Upper lobe of left lung (tissue), 4 donors: ENCODE data around the gene KCNJ9.

Experiments
- EP300 ChIP-seq, 4 donors: sonication (generic); formaldehyde crosslinking; IDR thresholded peaks; one replicate each; pipeline ENCODE4 v1.5.1; 2017; ENCODE audit warnings: antibody characterized with exemption in 4 of 4, control low read depth in 2 of 4
- POLR2AphosphoS5 ChIP-seq, 2 donors: sonication (generic); formaldehyde crosslinking; IDR thresholded peaks; one replicate each; pipeline ENCODE4 v1.5.1; 2017; ENCODE audit warnings: antibody characterized with exemption in 2 of 2
- TF ChIP-seq, protein P1 (sequence below), 6 experiments: fragments of 450-650 bp in 4 of 6; fragments of 200-600 bp in 2 of 6; sonication (generic) in 2 of 6; IDR thresholded peaks; one replicate each; pipeline ENCODE4 v1.5.1; 2016 to 2019; ENCODE audit warnings: antibody characterized with exemption in 6 of 6

DNA sequence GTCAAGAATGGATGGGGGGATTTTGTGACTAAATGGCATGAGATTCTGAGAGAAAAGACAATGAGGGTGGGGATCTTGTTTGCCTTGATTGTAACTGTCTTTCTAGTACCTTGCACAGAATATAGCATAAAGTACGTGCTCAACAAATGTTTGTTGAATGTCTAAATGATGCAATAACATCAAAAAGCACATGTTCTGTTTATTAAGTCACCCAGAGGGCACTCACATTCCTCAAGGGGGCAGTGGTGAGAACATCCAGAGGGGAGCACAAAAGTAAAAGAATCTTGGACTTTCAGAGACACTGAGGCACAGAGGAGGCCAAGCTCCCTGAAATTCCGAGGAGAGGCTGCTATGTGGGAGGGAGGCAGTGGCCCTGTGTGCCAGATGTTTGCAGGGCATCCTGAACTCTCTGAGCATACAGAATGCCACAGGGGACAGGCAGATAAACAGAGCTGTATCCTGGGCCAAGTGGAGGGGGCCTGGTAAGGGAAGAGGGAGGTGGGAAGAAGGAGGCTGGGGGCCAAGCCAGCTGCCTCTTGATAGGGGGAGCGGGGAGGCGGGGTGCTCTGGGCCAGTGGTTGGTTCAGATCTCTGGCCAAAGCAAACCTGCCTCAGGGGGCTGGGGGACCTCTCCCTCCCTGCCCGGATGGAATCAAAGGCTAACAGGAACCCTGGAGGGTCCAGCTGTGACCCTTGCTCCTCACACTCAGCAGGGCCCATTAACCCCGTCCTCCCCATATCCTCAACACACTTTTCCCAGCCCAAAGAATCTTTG lies 27.7 kb downstream of the KCNJ9 start:
- TF ChIP-seq, protein P1, sequence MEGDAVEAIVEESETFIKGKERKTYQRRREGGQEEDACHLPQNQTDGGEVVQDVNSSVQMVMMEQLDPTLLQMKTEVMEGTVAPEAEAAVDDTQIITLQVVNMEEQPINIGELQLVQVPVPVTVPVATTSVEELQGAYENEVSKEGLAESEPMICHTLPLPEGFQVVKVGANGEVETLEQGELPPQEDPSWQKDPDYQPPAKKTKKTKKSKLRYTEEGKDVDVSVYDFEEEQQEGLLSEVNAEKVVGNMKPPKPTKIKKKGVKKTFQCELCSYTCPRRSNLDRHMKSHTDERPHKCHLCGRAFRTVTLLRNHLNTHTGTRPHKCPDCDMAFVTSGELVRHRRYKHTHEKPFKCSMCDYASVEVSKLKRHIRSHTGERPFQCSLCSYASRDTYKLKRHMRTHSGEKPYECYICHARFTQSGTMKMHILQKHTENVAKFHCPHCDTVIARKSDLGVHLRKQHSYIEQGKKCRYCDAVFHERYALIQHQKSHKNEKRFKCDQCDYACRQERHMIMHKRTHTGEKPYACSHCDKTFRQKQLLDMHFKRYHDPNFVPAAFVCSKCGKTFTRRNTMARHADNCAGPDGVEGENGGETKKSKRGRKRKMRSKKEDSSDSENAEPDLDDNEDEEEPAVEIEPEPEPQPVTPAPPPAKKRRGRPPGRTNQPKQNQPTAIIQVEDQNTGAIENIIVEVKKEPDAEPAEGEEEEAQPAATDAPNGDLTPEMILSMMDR (IDR thresholded peaks at IDR 0.05) = peak in 4 of 6 experiments; percentile 14 to 38 (median 28)
- TF ChIP-seq EP300 (IDR thresholded peaks at IDR 0.05) (no peak), POLR2AphosphoS5 (IDR thresholded peaks at IDR 0.05) (no peak)
